Measurements from ENCODE around the gene FMN2.

FMN2 gene

GRCh38 chr1:240304466-240304865, 212.8 kb downstream of the FMN2 start:
- H3K27ac ChIP-seq (ENCODE audit: extremely low read depth, low read depth, low read length) = no peak overlapping the region
- POLR2A ChIA-PET = no interaction called here
- no peaks in the 10 kb centered on the region; the same call in 1 of the 2 replicates for H3K9me3 ChIP-seq (ENCODE audit: control insufficient read depth, insufficient read depth, low read depth, low read length)
- peaks cover 0 to 8% of the 10 kb centered on the region in 2 experiments; a peak in 1 of 3 replicates for H3K36me3 ChIP-seq (ENCODE audit: control insufficient read depth in 2 of 2, insufficient read depth in 1 of 2, low read length in 2 of 2)
- TF ChIP-seq ZNF747 (tag by site-specific recombination; IDR thresholded peaks at IDR 0.05) (no peak), ZSCAN16 (tag by site-specific recombination; IDR thresholded peaks at IDR 0.05) (no peak), ZNF707 (tag by site-specific recombination; IDR thresholded peaks at IDR 0.05) (no peak), ZNF16 (tag by site-specific recombination; IDR thresholded peaks at IDR 0.05; ENCODE audit: low read depth) (no peak), ZNF366 (tag by site-specific recombination; conservative IDR thresholded peaks at IDR 0.05) (no peak), GLIS2 (tag by site-specific recombination; IDR thresholded peaks at IDR 0.05) (no peak), ZNF830 (tag by site-specific recombination; IDR thresholded peaks at IDR 0.05; ENCODE audit: low read depth) (no peak), ZNF138 (tag by site-specific recombination; IDR thresholded peaks at IDR 0.05; ENCODE audit: borderline replicate concordance) (no peak), ZXDB (tag by site-specific recombination; IDR thresholded peaks at IDR 0.05) (no peak), ZNF18 (tag by site-specific recombination; IDR thresholded peaks at IDR 0.05) (no peak), ZNF394 (tag by site-specific recombination; IDR thresholded peaks at IDR 0.05; ENCODE audit: borderline replicate concordance) (no peak), ZNF223 (tag by site-specific recombination; IDR thresholded peaks at IDR 0.05) (no peak), ZNF335 (tag by site-specific recombination; conservative IDR thresholded peaks at IDR 0.05) (no peak)
- TF ChIP-seq, protein P1, sequence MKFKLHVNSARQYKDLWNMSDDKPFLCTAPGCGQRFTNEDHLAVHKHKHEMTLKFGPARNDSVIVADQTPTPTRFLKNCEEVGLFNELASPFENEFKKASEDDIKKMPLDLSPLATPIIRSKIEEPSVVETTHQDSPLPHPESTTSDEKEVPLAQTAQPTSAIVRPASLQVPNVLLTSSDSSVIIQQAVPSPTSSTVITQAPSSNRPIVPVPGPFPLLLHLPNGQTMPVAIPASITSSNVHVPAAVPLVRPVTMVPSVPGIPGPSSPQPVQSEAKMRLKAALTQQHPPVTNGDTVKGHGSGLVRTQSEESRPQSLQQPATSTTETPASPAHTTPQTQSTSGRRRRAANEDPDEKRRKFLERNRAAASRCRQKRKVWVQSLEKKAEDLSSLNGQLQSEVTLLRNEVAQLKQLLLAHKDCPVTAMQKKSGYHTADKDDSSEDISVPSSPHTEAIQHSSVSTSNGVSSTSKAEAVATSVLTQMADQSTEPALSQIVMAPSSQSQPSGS (tag by site-specific recombination; IDR thresholded peaks at IDR 0.05; ENCODE audit: low read depth) = no peak
- TF ChIP-seq, protein P2, sequence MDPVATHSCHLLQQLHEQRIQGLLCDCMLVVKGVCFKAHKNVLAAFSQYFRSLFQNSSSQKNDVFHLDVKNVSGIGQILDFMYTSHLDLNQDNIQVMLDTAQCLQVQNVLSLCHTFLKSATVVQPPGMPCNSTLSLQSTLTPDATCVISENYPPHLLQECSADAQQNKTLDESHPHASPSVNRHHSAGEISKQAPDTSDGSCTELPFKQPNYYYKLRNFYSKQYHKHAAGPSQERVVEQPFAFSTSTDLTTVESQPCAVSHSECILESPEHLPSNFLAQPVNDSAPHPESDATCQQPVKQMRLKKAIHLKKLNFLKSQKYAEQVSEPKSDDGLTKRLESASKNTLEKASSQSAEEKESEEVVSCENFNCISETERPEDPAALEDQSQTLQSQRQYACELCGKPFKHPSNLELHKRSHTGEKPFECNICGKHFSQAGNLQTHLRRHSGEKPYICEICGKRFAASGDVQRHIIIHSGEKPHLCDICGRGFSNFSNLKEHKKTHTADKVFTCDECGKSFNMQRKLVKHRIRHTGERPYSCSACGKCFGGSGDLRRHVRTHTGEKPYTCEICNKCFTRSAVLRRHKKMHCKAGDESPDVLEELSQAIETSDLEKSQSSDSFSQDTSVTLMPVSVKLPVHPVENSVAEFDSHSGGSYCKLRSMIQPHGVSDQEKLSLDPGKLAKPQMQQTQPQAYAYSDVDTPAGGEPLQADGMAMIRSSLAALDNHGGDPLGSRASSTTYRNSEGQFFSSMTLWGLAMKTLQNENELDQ (tag by site-specific recombination; IDR thresholded peaks at IDR 0.05; ENCODE audit: low read depth) = no peak
- peaks cover 3% of the 10 kb centered on the region; the same call in 1 of the 2 replicates for H3K4me1 ChIP-seq (ENCODE audit: control insufficient read depth, insufficient read depth, low read length)
- CTCF ChIA-PET = interaction anchor here (0.7 kb wide), 1 partner anchor 328 kb away, joined by 3 read pairs; no protein-coding TSS in a partner anchor
- no peak overlapping the region for H3K4me3 ChIP-seq (ENCODE audit: low read depth, low read length)

DNA sequence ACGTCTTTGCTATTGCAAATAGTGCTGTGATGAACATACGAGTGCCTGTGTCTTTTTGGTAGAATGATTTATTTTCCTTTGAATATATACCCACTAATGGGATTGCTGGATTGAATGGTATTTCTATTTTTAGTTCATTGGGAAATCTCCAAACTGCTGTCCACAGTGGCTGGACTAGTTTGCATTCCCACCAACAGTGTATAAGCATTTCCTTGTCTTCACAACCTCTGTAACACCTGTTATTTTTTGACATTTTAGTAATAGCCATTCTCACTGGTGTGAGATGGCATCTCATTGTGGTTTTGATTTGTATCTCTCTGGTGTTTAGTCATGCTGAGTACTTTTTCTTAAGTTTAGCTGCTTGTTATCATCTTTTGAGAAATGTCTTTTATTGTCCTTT, 215.0 kb downstream of the FMN2 start:
- TF ChIP-seq GLIS2 (tag by site-specific recombination; IDR thresholded peaks at IDR 0.05) (no peak), ZNF561 (tag by site-specific recombination; IDR thresholded peaks at IDR 0.05; ENCODE audit: borderline replicate concordance) (no peak), ZNF658 (tag by site-specific recombination; IDR thresholded peaks at IDR 0.05) (no peak), SP7 (tag by site-specific recombination; IDR thresholded peaks at IDR 0.05) (no peak)
- Histone ChIP-seq H3K9me3 (ENCODE audit: control insufficient read depth, insufficient read depth, low read depth, low read length) (no peaks in the 10 kb centered on the region; the same call in 1 of the 2 replicates), H3K4me3 (ENCODE audit: low read depth, low read length) (no peak overlapping the region), H3K36me3 (ENCODE audit: control insufficient read depth in 2 of 2, insufficient read depth in 1 of 2, low read length in 2 of 2) (peaks cover 0 to 8% of the 10 kb centered on the region in 2 experiments; a peak in 1 of 3 replicates), H3K27ac (ENCODE audit: extremely low read depth, low read depth, low read length) (no peak overlapping the region), H3K4me1 (ENCODE audit: control insufficient read depth, insufficient read depth, low read length) (peaks cover 13% of the 10 kb centered on the region)
- POLR2A ChIA-PET = interaction anchor here (0.7 kb wide), 1 partner anchor 376 kb away, joined by 3 read pairs; no protein-coding TSS in a partner anchor
- CTCF ChIA-PET = interaction anchor here (0.7 kb wide), 1 partner anchor 28 kb away, joined by 3 read pairs; no protein-coding TSS in a partner anchor
